Bone marrow (tissue), 2 donors: Measurements from ENCODE around the gene TMEM205.
"Not testable (repeated sequence)": the region's sequence is repeated elsewhere in the genome, so short reads cannot be mapped to it uniquely, and the experiment has no call there.

Experiments used
- DNase-seq, 2 donors: peaks; one replicate each; lab custom pipeline; 2025; lab: John Stamatoyannopoulos, UW

The TMEM205 gene

DNA sequence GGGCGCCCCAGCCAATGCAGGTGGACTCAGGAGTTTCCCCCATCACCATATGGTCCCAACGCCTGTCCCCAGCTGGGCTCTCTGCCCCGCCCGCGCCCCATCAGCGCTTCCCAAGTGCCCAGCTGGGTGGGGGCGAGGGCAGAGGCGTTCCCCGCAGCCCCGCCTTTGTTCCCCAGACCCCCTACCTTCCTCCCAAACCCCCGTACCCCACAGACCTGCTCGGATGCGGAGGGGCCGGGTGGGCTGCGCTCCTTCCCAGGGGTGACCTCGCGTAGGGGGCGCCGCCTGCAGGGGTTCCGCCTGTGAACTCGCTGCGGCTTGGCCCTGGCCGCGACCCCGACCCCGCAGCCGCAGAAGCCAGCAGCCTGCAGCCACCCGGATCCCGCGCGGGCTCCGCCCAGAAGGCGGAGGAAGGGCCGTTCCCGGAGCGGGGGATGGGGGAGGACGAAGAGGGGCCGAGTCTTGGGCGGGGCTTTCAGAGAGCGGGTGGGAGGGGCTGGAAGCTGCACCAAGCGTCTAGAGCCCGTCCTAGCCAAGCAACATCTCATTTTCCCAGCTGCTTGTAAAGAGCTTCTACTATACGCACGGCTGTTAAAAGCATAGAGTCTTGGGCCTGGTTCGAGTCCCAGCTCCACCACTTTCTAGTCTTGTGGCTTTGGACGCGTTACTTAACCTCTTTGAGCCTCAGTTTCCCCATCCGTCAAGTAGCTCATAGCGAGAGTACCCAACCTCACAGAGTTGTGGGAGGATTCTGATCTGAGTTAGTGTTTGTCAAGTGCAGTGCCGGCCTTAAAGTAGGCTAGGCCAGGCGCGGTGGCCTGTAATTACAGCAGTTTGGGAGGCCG, 6.6 kb downstream of the TMEM205 start, which contains the start of gene RAB3D:
RAB3D (minus strand) TSS at position 404 of the 845 bp plus-strand sequence. CDS start 2,258 bp downstream, outside the sequence.
- DNase-seq = peak; percentile 64 to 76

DNA sequence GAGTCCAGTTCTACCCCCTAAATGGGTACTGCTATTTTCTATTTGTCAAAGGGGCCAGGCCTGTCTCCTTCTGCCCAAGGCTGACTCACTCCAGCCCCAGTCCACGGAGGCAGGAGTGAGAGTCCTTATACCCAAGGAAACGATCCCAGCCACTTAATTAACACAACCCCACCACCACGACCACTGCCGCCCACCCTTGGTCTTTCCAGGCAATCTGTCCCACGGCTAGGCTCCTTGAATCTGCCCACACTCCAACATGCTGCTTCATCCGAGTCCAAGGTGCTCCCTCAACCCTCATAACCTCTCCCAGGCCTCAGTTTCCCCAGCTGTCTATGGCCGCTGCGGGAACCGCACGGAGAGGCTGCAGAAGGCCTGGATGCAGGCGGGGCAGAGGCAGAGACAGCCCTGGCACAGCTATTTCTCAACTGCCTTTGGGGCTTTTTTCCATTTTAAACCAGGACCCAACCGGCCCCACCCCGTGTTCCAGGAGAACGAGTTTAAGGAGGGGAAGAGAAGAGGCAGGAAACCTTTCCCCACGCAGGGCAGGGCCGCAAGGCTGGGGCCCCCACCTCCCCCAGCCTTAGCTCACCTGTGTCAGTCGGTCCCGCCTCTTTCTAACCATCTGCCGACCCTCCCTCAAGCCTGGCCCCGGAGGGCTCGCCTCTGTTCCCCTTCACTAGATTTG, 7.4 kb downstream of the TMEM205 start:
- DNase-seq = no peak

DNA sequence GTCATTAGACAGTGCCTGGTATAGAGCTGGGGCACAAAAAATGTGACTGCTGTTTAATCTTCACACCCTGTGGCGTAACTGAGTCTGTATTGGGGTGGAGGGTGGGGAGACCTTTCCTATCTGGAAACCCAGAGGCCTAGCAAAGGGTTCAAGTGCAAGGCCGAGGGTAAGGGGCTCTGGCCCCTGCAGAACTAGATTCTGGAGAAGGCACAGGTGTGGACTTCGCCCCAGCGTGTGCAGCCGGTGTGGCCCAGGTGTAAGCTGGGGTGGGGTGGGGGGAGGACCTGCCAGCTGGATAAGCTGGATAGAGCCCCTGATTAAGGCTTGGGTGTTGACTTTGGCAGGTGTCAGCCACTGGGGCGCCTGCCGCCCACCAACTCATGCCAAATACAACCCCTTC, 7.9 kb downstream of the TMEM205 start:
- no peak for DNase-seq

DNA sequence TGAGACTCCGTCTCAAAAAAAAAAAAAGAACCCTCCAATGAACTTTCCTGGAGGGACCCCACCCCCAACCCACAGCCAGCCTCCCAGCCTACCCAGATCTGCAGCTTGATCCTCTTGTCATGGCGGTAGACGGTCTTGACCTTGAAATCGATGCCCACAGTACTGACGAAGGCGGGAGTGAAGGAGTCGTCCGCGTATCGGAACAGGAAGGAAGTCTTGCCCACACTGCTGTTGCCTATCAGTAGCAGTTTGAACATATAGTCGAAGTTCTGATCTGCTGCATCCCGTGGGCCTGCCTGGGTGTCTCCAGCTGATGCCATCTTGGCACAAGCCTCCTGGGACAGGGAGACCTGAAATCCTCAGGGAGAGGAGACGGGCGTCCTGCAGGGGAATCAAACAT, 9.0 kb downstream of the TMEM205 start:
- DNase-seq = no peak

DNA sequence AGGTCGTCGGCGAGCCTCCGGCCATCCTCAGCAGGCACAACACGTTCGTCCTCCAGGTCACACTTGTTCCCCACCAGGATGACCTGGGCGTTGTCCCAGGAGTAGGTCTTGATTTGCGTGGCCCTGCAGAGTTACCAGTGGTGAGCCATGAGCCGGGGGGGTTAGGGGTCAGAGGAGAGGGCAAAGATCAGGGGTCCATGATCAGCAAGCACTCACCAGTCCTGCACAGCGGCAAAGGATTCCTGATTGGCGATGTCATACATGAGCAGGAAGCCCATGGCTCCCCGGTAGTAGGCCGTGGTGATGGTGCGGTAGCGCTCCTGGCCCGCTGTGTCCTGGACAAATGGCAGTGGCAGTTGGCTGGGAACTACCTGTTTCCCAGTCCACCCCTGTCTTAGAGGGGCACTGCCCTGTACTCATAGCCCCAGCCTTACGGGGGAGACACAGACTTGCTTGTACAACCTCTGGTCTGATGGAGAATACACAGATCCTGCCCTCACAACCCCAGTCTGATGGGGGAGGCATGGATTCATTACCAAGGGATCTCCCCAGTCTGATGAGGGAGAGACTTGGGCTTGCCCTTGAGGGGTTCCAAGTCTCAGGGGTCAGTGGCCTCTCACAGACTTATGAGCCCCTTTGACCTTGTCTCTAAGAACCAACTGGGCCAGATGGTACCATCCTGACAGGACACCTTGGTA, 10.5 kb downstream of the TMEM205 start:
- no peak for DNase-seq

DNA sequence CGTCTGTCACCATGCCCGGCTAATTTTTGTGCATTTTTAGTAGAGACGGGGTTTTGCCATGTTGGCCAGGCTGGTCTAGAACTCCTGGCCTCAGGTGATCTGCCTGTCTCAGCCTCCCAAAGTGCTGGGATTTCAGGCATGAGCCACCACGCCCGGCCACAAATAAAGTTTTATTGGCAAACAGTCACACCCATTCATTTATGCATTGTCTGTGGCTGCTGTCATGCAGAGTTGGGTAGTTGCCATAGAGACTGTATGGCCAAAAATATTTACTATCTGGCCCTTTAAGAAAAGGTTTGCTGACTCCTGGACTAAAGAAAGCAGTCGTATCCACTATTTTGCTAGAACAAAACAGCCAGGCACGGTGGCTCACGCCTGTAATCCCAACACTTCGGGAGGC, 12.2 kb downstream of the TMEM205 start:
- not testable (repeated sequence) for DNase-seq

DNA sequence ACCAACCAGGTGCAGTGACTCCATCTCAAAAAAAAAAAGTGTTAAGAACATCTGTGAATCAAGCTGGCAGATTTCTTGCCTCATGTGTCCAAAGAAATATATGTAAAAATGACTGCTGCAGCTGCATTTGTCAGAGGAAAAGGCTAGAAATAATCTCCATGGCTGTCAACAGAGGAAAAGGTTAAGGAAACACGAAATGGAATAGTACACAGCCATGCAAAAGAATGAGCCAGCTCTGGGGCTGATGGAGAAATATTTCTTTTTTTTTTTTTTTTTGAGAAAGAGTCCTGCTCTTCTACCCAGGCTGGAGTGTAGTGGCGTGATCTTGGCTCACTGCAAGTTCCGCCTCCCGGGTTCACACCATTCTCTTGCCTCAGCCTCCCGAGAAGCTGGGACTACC, 13.2 kb downstream of the TMEM205 start:
- no peak for DNase-seq

DNA sequence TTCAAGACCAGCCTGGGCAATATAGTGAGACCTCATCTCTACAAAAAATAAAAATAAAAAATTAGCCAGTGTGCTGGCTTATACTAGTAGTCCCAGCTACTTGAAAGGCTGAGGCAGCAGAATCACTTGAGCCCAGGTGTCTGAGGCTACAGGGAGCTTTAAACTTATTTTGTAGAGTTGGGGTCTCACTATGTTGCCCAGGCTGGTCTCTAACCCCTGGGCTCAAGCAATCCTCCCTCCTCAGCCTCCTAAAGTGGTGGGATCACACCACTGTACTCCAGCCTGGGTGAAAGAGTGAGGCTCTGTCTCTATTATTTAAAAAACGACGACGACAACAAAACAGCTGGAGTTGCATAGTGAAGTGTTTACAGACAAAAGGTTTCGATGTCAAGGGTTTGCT, 14.6 kb downstream of the TMEM205 start:
- no peak for DNase-seq

DNA sequence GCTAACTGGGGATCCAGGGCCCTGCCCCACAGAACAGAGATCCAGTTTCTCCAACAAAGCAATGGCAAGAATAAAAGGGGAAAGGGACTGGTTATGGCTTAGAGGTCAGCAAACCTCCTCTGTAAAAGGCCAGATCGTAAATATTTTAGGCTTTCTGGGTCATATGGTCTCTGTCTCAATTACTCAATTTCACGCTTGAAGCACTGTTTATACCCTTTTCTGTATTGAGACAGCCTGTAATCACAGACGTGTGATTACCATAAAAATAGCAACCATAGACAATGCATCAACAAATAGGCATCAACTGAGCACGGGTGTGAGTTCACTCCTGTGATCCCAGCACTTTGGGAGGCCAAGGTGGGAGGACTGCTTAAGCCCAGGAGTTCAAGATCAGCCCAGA, 15.9 kb downstream of the TMEM205 start:
- no peak for DNase-seq

DNA sequence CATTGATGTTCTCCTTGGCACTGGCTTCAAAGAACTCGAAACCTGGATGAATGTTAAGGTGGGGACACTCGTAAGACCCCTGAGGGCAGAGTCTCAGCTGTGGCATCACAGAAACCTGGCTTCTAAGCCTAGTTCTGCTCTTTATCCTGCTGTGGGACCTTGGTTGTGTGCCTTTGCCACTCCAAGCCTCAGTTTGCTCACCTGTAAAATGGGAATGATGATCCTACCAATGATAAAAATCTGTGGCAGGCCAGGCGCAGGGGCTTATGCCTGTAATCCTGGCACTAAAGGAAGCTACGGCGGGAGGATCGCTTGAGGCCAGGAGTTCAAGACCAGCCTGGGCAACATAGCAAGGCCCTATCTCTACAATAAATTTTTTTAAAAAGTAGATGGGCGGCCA, 20.5 kb downstream of the TMEM205 start:
- DNase-seq = no peak

DNA sequence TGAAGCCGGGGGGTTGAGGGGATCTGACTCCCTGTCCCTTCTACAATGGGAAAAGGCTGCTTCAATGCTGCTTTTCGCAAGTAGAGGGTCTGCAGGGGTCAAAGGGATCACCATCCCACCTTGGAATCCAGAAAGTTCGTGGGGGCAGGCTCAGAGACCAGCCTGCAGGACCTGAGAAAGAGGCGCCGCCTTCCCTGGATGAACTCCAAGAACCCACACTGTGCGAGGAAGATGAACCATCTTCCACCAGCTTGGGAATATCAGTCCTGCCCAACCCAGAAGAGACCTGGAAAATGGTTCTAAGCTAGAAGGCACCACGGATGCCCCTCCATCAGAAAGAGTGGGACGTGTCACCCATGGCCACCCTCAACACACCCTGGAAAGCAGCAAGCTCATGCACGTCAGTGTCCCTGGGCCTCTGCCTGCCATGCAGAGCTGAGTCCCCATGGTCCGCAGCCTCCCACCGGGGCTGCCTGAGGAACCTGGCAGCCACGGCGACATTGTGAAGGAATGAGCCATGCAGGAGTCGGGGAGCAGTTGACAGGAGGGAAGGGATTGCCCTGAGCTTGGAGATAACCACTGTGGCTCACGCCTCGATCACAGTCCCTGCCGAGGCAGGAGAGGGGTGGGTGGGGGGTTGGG, 21.2 kb downstream of the TMEM205 start:
- no peak for DNase-seq

DNA sequence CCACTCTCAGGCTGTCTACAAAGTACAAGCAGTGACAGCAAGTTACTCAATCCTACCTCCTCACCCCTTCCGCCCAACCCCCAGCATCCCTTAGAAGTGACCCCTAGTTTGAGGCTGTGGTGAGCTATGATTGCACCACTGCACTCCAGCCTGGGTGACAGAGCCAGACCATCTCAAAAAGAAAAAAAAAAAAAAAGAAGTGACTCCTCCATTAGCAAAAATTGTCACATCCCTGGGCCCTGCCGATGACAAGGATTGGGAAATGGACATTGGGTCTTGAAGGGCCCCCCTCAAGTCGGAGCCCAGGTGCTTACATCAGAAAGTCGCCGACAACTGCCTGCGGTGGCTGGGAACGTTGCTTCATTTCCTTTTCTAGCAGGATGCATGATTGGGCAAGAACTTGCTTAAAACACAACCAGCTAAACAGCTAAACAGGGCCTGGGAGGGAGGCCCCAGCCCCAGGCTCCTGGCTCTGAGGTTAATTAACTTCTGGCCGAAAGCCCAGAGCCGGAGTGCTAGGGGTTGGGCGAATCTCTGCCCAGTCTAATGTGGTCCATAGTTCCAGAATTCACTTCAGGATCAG, 21.9 kb downstream of the TMEM205 start:
- DNase-seq = peak; percentile 60 to 75

DNA sequence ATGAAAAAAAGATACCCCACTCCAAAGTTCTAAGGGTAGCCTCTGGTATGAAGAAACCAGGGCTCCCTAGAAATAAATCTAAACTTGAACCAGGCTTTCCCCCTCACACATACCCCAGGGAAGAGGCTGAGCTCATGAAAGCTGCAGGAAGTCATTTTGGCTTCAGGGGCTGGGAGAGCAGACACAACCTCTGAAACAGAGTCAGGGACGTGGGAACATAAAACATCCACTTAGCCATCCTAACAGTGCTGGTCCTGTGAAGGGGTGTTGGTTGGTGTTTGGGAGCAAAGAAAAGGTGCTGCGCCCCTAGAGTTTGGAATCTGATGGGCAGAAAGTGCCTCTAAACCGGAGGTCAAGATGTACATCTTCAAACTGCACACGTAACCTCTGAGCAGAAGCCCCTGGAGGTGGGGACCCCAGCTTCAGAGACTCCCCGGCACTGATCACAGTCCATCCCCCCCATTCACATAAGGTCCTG, 22.4 kb downstream of the TMEM205 start:
- no peak for DNase-seq

DNA sequence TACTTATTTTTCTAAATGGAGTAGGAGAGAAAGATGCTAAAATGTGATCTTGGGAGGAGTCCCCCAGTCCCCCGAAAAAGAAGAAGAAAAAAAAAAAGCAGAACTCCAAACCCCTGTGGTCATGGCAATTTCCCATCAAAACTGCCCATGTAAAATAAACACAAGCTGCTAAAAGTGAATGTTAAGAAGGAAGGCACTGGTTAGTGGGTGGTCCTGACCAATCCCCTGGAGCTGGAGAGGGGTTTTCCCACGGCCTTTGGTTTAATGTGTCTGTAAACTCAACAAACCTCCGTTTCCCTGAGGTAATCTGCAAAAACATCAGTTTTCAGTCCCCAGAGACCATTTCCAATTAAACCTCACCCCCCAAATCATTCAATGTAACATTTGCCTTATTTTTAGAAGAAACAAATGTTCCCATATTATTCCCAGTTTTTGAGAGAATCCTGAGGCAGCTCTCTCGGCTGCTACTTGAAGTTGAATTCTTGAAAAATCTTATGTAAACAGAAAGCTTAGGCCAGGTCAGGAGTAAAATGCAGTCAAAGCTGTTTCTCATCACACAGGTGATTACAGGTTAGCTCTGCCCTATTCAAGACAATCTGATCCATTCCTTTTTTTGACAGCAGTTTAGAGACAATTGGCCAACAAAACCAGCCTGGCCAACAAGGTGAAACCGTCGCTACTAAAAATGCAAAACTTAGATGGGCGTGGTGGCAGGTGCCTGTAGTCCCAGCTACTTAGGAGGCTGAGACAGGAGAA, 23.6 kb downstream of the TMEM205 start:
- DNase-seq = peak in 1 of 2 donors; percentile 56

DNA sequence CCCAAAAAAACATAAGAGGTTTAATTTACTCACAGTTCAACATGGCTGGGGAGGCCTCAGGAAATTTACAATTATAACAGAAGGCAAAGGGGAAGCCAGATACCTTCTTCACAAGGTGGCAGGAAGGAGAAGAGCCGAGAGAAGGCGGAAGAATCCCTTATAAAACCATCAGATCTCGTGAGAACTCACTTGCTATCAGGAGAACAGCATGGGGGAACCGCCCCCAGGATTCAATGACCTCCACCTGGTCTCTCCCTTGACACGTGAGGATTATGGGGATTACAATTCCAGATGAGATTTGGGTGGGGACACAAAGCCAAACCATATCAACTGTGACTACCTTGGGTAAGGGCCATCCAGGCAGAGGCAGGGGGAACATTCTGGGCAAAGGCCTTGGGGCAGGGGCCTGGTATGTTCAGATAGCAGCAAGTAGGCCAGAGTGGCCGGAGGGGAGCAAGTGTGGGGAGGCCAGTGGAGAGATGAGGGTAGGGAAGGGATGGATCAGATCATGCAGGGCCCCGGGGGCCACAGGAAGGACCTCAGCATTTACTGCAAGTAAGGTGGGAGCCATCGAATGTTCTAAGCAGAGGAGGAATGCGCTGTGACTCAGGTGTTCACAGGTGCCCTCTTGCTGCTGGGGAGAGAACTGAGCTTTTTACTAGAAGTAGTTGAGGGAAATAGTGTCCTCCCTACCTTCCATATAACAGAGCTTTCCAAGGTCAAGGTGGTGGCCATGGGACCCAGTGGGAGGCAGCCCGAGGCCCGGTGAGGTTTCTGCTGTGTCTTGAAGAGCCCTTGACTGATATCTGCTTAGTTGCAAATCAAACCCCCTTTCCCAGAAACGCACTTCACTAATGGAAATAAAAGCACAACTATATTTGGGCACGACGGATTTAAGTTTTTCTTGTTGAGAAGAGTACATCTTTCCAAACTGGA, 24.6 kb downstream of the TMEM205 start:
- DNase-seq = no peak

DNA sequence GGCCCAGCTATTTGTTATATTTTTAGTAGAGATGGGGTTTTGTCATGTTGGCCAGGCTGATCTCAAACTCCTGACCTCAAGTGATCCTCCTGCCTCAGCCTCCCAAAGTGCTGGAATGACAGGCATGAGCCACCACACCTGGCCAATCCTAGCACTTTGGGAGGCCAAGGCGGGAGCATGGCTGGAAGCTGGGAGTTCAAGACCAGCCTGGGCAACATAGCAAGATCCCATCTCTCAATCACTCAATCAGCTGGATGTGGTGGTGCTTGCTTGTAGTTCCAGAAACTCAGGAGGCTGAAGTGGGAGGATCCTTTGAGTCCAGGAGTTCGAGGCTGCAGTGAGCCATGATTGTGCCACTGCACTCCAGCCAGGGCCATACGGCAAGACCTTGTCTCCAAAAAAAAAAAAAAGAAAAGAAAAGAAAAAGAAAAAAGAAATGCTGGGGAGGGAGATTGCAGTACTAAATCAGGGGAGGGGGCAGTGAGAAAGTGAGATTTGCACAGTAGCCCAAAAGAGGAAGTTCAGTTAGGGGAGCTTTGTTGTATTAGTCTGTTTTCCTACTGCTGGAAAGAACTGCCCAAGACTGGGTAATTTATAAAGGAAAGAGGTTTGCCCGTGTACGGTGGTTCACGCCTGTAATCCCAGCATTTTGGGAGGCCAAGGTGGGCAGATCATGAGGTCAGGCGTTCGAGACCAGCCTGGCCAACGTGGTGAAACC, 25.6 kb downstream of the TMEM205 start:
- peak in 1 of 2 donors; percentile 75 for DNase-seq

DNA sequence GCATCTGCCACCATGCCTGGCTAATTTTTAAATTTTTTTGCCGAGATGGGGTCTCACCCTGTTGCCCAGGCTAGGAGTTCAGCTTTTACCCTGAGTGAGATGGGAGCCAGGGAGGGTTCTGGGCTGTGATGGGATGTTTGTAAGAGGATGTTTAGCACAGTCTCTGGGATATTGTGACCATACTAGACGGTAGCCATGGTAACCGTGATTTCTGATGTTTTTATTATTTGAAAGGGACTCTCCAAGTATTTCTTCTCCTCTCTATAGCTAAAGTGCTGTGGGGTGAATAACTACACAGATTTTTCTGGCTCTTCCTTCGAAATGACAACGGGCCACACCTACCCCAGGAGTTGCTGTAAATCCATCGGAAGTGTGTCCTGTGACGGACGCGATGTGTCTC, 39.7 kb downstream of the TMEM205 start:
- no peak for DNase-seq

DNA sequence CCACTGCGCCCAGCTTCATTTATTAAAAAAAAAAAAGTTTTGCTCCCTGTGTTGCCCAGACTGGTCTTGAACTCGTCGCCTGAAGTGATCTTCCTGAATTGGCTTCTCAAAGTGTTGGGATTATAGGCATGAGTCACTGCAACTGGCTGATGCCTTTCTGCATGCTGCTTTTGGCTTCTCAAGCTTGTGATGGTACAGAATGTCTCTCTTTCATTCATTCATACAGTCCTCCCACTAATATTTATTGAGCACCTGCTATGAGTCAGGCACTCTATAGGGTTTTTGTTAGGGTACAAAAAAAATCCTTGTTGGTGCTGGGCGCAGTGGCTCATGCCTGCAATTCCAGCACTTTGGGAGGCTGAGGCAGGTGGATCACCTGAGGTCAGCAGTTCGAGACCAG, 41.1 kb downstream of the TMEM205 start:
- no peak for DNase-seq

DNA sequence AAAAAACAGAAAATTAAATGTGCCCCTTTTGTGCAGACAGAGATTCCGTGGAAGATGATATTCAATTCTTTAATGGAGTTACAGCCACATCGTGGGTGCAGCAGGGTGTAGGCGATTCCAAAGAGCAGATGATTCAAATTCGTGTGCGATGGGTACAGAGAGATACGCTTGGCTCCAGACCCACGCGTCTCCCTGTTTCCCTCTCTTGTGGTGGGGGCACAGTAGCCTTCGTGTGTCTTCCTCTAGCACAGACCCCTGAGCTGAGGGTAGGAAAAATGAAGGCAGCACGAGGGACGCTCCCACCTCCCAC, 45.3 kb downstream of the TMEM205 start:
- DNase-seq = no peak
